Endothelial cell (in vitro differentiated cells): ENCODE measurements around the gene PIGH. TPM values are rescaled to one million over a fixed set of nuclear protein-coding genes. Genes with fewer than 3 reads are reported as not detected.

Source experiments
- DNase-seq: peaks from one replicate; pipeline ENCODE4 v3.0.0; 2021; ENCODE audit warnings: low spot score
- H3K27ac Mint-ChIP-seq: one replicate; pipeline ENCODE4 v1.8.0; 2021; ENCODE audit warnings: mixed read lengths, inconsistent platforms; ENCODE audit not compliant: unreplicated experiment
- H3K27me3 Mint-ChIP-seq: one replicate; pipeline ENCODE4 v1.8.0; 2021; ENCODE audit warnings: mild to moderate bottlenecking, moderate library complexity, mixed read lengths, inconsistent platforms; ENCODE audit not compliant: unreplicated experiment
- H3K36me3 Mint-ChIP-seq: one replicate; pipeline ENCODE4 v1.8.0; 2021; ENCODE audit warnings: mild to moderate bottlenecking, low read depth, mixed read lengths, inconsistent platforms; ENCODE audit not compliant: unreplicated experiment
- H3K4me1 Mint-ChIP-seq: one replicate; pipeline ENCODE4 v1.8.0; 2021; ENCODE audit warnings: mild to moderate bottlenecking, mixed read lengths, inconsistent platforms; ENCODE audit not compliant: unreplicated experiment
- H3K4me3 Mint-ChIP-seq: one replicate; pipeline ENCODE4 v1.8.0; 2021; ENCODE audit warnings: mild to moderate bottlenecking, mixed read lengths, inconsistent platforms; ENCODE audit not compliant: unreplicated experiment
- H3K9me3 Mint-ChIP-seq: one replicate; pipeline ENCODE4 v1.8.0; 2021; ENCODE audit warnings: mixed read lengths, inconsistent platforms; ENCODE audit not compliant: unreplicated experiment
- CTCF ChIP-seq: fragments of 200-600 bp; sonication (generic); IDR thresholded peaks from one replicate; pipeline ENCODE4 v1.5.0; 2021; ENCODE audit warnings: antibody characterized with exemption; ENCODE audit not compliant: unreplicated experiment
- total RNA-seq: library from RNA; stranded (reverse); fragmentation: NEBNext Ultra II Directional; extraction: Animal tissue kit (Norgen Biotek cat#: 25700); gene quantifications from one replicate; pipeline ENCODE4 v1.2.1, GENCODE V29; 2021; ENCODE audit not compliant: unreplicated experiment

Gene PIGH
- total RNA-seq, 1 donor from 2014 or later: 7.8 TPM

- peaks cover 4% of the 10 kb centered on the region for H3K36me3 Mint-ChIP-seq
- H3K27ac Mint-ChIP-seq: no peak overlapping the region
- no peak overlapping the region for H3K4me3 Mint-ChIP-seq
- H3K4me1 Mint-ChIP-seq: peaks cover 6% of the 10 kb centered on the region
- no peaks in the 10 kb centered on the region for H3K9me3 Mint-ChIP-seq
- DNase-seq: no peak
- H3K27me3 Mint-ChIP-seq: peaks cover 2% of the 10 kb centered on the region
- no peak for TF ChIP-seq CTCF
Measured at GRCh38 chr14:67579636-67580035, 20.4 kb downstream of the PIGH start.

- peaks cover 4% of the 10 kb centered on the region for H3K36me3 Mint-ChIP-seq
- H3K4me3 Mint-ChIP-seq: no peak overlapping the region
- H3K9me3 Mint-ChIP-seq: no peaks in the 10 kb centered on the region
- no peak for DNase-seq
- peaks cover 6% of the 10 kb centered on the region for H3K4me1 Mint-ChIP-seq
- TF ChIP-seq CTCF: no peak
- no peak overlapping the region for H3K27ac Mint-ChIP-seq
- H3K27me3 Mint-ChIP-seq: peaks cover 2% of the 10 kb centered on the region
Measured at GRCh38 chr14:67579040-67579439, 21.0 kb downstream of the PIGH start.

DNA sequence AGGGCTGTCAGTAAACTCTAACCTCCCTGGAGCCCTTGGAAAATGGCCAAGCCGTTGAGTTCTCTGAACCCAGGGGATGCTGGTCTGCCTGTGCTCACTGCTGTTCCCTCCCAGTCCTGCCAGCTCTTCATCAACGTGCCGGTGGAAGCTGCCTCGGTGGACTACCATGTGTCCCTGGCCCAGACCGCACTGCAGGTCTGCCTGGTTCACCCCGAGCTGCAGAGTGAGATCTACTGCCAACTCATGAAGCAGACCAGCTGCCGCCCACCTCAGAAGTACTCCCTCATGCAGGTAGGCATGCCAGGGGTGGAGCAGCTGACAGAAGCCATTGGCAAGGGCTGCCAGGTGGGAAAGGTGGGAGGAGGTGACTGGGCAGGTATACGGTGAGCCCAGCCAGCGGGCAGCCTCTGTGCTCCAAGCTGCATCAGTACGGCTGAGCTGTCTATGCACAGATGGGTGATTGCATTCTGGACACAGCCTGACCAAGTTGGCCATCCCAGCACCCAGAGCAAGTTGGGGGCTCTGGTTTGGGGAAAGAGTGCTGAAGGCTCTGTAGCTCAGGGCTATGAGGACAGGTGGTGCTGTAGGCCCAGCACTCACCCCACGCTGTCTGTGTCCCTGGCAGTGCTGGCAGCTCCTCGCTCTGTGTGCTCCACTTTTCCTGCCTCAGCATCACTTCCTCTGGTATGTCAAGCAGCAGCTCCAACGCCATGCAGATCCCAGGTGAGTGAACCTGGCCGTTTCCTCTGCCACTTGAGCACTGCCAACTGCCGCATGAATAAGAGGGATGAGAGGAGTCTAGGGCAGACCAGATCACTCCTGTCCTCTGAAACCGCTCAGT lies 21.9 kb downstream of the PIGH start:
- H3K36me3 Mint-ChIP-seq: peaks cover 4% of the 10 kb centered on the region
- no peak for TF ChIP-seq CTCF
- H3K27me3 Mint-ChIP-seq: peaks cover 2% of the 10 kb centered on the region
- H3K9me3 Mint-ChIP-seq: no peaks in the 10 kb centered on the region
- H3K4me3 Mint-ChIP-seq: no peak overlapping the region
- H3K27ac Mint-ChIP-seq: no peak overlapping the region
- no peak for DNase-seq
- peaks cover 6% of the 10 kb centered on the region for H3K4me1 Mint-ChIP-seq

DNA sequence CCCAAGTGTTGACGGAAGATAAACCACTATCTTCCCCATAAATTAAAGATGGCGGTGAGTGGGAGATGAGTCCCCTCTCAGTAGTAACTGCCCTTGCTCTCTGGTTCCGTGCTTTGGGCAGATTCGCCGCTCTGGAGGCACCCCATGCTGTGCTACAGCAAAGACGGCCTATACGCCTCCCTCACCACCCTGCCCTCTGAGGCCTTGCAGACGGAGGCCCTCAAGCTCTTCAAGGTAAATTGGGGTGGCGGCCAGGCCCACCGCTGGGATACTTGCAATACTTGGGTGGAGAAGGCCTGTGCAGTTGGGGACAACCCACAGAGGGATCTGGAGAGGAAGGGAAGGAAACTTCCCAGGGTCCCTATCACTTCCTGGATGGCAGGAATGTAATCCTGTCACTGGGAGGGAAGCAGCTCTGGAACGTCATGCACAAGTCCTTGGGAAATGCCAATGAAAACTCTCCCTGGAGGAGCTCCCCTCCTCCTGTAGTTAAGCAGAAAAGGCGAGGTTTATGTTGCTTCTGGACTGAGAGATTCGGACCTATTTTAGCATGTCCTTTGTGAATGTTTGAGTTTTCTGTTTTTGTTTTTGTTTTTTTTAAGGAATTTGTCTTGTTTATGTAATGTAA lies 22.8 kb downstream of the PIGH start:
- H3K4me3 Mint-ChIP-seq: no peak overlapping the region
- H3K27ac Mint-ChIP-seq: no peak overlapping the region
- H3K9me3 Mint-ChIP-seq: no peaks in the 10 kb centered on the region
- peaks cover 6% of the 10 kb centered on the region for H3K4me1 Mint-ChIP-seq
- no peak for DNase-seq
- peaks cover 3% of the 10 kb centered on the region for H3K27me3 Mint-ChIP-seq
- no peak for TF ChIP-seq CTCF
- peaks cover 4% of the 10 kb centered on the region for H3K36me3 Mint-ChIP-seq
